ENCODE results near the gene ST7. TPM values are rescaled to one million over a fixed set of nuclear protein-coding genes. Genes with fewer than 3 reads are reported as not detected.

Gene ST7
- total and polyA plus RNA-seq, 7 donors: 6.0 to 12.5 (median 7.3) TPM

- intact Hi-C loops (cut with DNase I): no loop called here
- H3K27ac ChIP-seq: no peak overlapping the region
- peaks cover 3 to 11% of the 10 kb centered on the region in 2 donors for H3K36me3 ChIP-seq (ENCODE audit: insufficient read depth in 1 of 2, low read depth in 1 of 2)
- H3K4me3 ChIP-seq: no peak overlapping the region
- ATAC-seq: no peak
- WGBS, 3 donors: 69 to 78% (median 69%) methylated on average over 1 of the region's 1 CpG
- no peaks in the 10 kb centered on the region for H3K27me3 ChIP-seq (ENCODE audit: insufficient read depth in 3 of 3, low read length in 2 of 3)
- DNase-seq: no peak
- H3K4me1 ChIP-seq: no peaks in the 10 kb centered on the region
- TF ChIP-seq, protein P1, sequence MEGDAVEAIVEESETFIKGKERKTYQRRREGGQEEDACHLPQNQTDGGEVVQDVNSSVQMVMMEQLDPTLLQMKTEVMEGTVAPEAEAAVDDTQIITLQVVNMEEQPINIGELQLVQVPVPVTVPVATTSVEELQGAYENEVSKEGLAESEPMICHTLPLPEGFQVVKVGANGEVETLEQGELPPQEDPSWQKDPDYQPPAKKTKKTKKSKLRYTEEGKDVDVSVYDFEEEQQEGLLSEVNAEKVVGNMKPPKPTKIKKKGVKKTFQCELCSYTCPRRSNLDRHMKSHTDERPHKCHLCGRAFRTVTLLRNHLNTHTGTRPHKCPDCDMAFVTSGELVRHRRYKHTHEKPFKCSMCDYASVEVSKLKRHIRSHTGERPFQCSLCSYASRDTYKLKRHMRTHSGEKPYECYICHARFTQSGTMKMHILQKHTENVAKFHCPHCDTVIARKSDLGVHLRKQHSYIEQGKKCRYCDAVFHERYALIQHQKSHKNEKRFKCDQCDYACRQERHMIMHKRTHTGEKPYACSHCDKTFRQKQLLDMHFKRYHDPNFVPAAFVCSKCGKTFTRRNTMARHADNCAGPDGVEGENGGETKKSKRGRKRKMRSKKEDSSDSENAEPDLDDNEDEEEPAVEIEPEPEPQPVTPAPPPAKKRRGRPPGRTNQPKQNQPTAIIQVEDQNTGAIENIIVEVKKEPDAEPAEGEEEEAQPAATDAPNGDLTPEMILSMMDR (IDR thresholded peaks at IDR 0.05): no peak
- H3K9me3 ChIP-seq: no peaks in the 10 kb centered on the region
Observed at GRCh38 chr7:117203205-117203604, 249.9 kb downstream of the ST7 start.

DNA sequence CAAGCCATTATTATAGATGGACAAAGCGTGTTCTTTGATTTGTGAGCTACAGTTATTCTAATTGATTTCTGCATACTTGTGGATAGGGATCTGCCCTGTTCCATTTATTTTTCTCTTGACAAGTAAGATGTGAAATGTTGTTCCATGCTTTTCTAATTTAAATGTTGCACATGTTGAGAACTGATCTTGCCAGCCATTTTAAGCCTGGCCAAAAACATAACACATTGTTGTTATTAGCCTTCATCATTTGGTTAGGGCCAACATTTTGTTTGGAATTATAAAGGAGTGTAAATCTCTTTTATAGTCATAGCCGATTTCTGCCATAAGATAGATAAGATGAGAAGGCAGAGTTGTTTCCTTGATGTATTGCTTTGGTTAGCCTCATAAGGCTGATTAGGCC, 252.6 kb downstream of the ST7 start:
- no peaks in the 10 kb centered on the region for H3K9me3 ChIP-seq
- no peaks in the 10 kb centered on the region for H3K27me3 ChIP-seq (ENCODE audit: insufficient read depth in 3 of 3, low read length in 2 of 3)
- peaks cover 12 to 21% of the 10 kb centered on the region in 2 donors for H3K36me3 ChIP-seq (ENCODE audit: insufficient read depth in 1 of 2, low read depth in 1 of 2)
- H3K4me3 ChIP-seq: no peak overlapping the region
- H3K4me1 ChIP-seq: no peaks in the 10 kb centered on the region
- intact Hi-C loops (cut with DNase I): no loop called here
- WGBS, 3 donors: 84 to 87% (median 85%) methylated on average over 2 of the region's 2 CpGs
- ATAC-seq (no peak), DNase-seq (no peak)
- H3K27ac ChIP-seq: no peak overlapping the region
- TF ChIP-seq, protein P1 (IDR thresholded peaks at IDR 0.05): no peak

GRCh38 chr7:117208257-117208656, 255.0 kb downstream of the ST7 start:
- H3K9me3 ChIP-seq: no peaks in the 10 kb centered on the region
- WGBS, 3 donors: 88 to 97% (median 90%) methylated on average over 4 of the region's 4 CpGs
- no peaks in the 10 kb centered on the region for H3K4me1 ChIP-seq
- H3K4me3 ChIP-seq: no peak overlapping the region
- H3K27me3 ChIP-seq (ENCODE audit: insufficient read depth in 3 of 3, low read length in 2 of 3): no peaks in the 10 kb centered on the region
- intact Hi-C loops (cut with DNase I): no loop called here
- H3K27ac ChIP-seq: no peak overlapping the region
- H3K36me3 ChIP-seq (ENCODE audit: insufficient read depth in 1 of 2, low read depth in 1 of 2): peaks cover 12 to 22% of the 10 kb centered on the region in 2 donors
- ATAC-seq: no peak
- TF ChIP-seq, protein P1 (IDR thresholded peaks at IDR 0.05): no peak
- no peak for DNase-seq

DNA sequence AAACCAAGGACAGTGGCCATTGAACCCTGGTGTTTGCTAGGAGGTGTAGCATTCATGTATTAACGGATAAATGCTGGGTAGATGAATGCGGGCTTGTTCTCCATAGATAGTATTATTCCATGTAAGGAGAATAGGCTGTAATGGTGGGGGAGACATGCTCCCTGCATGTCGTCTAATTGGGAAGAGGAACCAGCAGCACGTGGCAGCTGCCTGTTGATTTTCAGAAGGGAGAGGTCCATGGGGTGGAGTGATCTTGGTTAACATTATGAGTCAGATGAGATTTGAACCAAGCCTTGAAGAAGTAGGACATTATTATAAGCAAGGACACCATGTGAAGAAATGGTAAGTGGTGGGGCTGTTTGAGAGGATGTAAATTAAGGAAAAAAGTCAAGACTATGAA, 257.1 kb downstream of the ST7 start:
- H3K27ac ChIP-seq: no peak overlapping the region

GRCh38 chr7:117210908-117211307, 257.6 kb downstream of the ST7 start:
- ATAC-seq (no peak), DNase-seq (no peak)
- Histone ChIP-seq H3K4me1 (no peaks in the 10 kb centered on the region), H3K27ac (no peak overlapping the region), H3K36me3 (ENCODE audit: insufficient read depth in 1 of 2, low read depth in 1 of 2) (peaks cover 9 to 16% of the 10 kb centered on the region in 2 donors), H3K27me3 (ENCODE audit: insufficient read depth in 3 of 3, low read length in 2 of 3) (no peaks in the 10 kb centered on the region), H3K4me3 (no peak overlapping the region), H3K9me3 (no peaks in the 10 kb centered on the region)
- intact Hi-C loops (cut with DNase I): no loop called here
- TF ChIP-seq, protein P1 (IDR thresholded peaks at IDR 0.05): no peak
- 94 to 96% (median 96%) methylated on average over 3 of the region's 3 CpGs for WGBS, 3 donors

More for the DNA sequence above, 257.1 kb downstream of the ST7 start:
- TF ChIP-seq, protein P1 (IDR thresholded peaks at IDR 0.05): no peak
- H3K4me3 ChIP-seq: no peak overlapping the region
- 86 to 94% (median 90%) methylated on average over 4 of the region's 4 CpGs for WGBS, 3 donors
- H3K36me3 ChIP-seq (ENCODE audit: insufficient read depth in 1 of 2, low read depth in 1 of 2): peaks cover 9 to 16% of the 10 kb centered on the region in 2 donors
- H3K4me1 ChIP-seq: no peaks in the 10 kb centered on the region
- DNase-seq (no peak), ATAC-seq (no peak)
- no peaks in the 10 kb centered on the region for H3K9me3 ChIP-seq
- H3K27me3 ChIP-seq (ENCODE audit: insufficient read depth in 3 of 3, low read length in 2 of 3): no peaks in the 10 kb centered on the region
- intact Hi-C loops (cut with DNase I): no loop called here
